GM21447 (cell line): ENCODE data around the gene CHCT1.
"Not testable (repeated sequence)": the region's sequence is repeated elsewhere in the genome, so short reads cannot be mapped to it uniquely, and the experiment has no call there.

Experiments used
- ATAC-seq: cut with Tn5 transposase; IDR thresholded peaks from one replicate; pipeline ENCODE4 v1.9.1; 2021; ENCODE audit not compliant: unreplicated experiment

The CHCT1 gene

GRCh38 chr17:60398227-60398959 is 23.9 kb upstream of the CHCT1 start:
- ATAC-seq, result peak; percentile 70

- no peak for ATAC-seq
These were observed 20.5 kb upstream of the CHCT1 start for GRCh38 chr17:60401819-60402218.

- no peak for ATAC-seq
These were observed 18.8 kb upstream of the CHCT1 start for GRCh38 chr17:60403523-60403810.

- ATAC-seq, result no peak
These were observed 18.3 kb upstream of the CHCT1 start for GRCh38 chr17:60403962-60404361.

GRCh38 chr17:60406887-60407286 is 15.4 kb upstream of the CHCT1 start:
- ATAC-seq, result no peak

- no peak for ATAC-seq
These were observed 12.3 kb upstream of the CHCT1 start for GRCh38 chr17:60410001-60410400.

GRCh38 chr17:60412701-60413100 is 9.6 kb upstream of the CHCT1 start:
- ATAC-seq, result no peak

- ATAC-seq, result no peak
These were observed 7.1 kb upstream of the CHCT1 start for GRCh38 chr17:60415146-60415545.

- ATAC-seq, result no peak
These were observed 5.8 kb upstream of the CHCT1 start for GRCh38 chr17:60416368-60416925.

- not testable (repeated sequence) for ATAC-seq
These were observed 3.3 kb upstream of the CHCT1 start for GRCh38 chr17:60419003-60419402.

GRCh38 chr17:60419875-60420274 is 2.4 kb upstream of the CHCT1 start:
- not testable (repeated sequence) for ATAC-seq

GRCh38 chr17:60421273-60422161 is 772 bp upstream of the CHCT1 start:
- peak; percentile 89 for ATAC-seq

GRCh38 chr17:60423865-60424264 is 1.6 kb downstream of the CHCT1 start:
- ATAC-seq, result no peak

GRCh38 chr17:60425626-60426025 is 3.3 kb downstream of the CHCT1 start:
- ATAC-seq, result no peak

- ATAC-seq, result no peak
These were observed 4.3 kb downstream of the CHCT1 start for GRCh38 chr17:60426596-60426995.

- ATAC-seq, result not testable (repeated sequence)
These were observed 6.2 kb downstream of the CHCT1 start for GRCh38 chr17:60428491-60428890.

- ATAC-seq, result not testable (repeated sequence)
These were observed 8.3 kb downstream of the CHCT1 start for GRCh38 chr17:60430561-60430960.

GRCh38 chr17:60433021-60433997 is 11.0 kb downstream of the CHCT1 start:
- ATAC-seq, result not testable (repeated sequence)

GRCh38 chr17:60435244-60436167 is 13.2 kb downstream of the CHCT1 start:
- ATAC-seq, result no peak

GRCh38 chr17:60436676-60437075 is 14.4 kb downstream of the CHCT1 start:
- ATAC-seq, result no peak
